Ramos (cell line): ENCODE measurements around the gene GPR135.
"Not testable (repeated sequence)": the region's sequence is repeated elsewhere in the genome, so short reads cannot be mapped to it uniquely, and the experiment has no call there.

ENCODE experiments used
- in situ Hi-C: fragments of 300-500 bp; cut with MboI; formaldehyde crosslinking; loops from one replicate; pipeline ENCODE4 v1.14.3; 2022; ENCODE audit warnings: low sequenced_read_pairs; ENCODE audit not compliant: unreplicated experiment

The GPR135 gene

DNA sequence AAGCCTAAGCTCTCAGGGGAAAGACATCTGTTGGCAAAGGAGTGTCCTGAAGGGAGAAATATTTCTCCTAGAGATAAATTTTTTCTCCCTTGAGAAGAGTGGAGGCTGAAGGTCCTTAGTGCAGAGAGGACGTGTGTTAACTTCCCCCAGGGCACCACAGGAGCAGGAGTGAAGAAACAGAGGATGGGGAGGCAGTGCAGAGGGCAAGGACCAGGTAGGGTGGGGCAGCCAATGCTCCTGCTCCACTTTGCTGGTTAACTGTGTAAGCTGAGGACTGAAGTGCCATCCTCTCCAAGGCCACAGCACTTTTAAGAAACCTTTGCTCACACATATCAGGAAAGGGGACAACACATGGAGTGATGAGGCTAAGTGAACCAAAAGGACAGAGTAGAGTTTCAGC is 15.0 kb upstream of the GPR135 start:
- in situ Hi-C loops, result loop anchor here (25.0 kb wide), 1 partner anchor 682 kb away; the partner anchor contains the start of gene DHRS7

DNA sequence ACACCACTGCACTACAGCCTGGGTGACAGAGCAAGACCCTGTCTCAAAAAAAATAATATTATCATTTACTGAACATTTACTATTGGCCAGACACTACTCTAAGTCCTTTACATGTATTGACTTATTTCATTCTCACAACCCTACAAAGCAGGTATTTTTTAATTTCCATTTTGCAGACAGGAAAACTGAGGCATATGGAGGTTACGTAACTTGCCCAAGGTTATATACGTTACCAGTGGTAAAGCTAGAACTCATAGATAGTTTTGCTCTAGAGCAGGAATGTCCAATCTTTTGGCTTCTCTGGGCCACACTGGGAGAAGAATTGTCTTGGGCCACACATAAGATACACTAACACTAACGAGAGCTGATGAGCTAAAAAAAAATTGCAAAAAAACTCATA is 13.4 kb upstream of the GPR135 start:
- in situ Hi-C loops, result loop anchor here (25.0 kb wide), 1 partner anchor 684 kb away; the partner anchor contains the start of gene DHRS7

DNA sequence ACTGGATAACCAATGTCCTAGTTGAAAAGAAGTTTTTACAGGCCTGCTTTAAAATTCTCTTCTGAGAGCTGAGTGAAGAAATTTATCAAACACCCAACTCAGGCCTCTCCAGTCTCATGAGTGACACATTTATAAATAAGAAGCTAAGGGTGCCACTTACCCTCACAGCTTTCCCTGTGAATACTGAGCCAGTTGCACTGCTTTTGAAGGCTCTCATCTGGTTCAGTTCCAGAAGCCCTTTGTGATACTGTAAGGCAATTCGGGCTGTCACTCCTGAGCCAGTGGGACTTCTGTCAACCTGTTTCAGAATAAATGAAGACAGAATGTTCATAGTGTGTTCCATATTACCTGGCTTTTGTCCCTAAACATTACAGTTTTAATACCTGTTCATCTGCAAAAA is 10.5 kb upstream of the GPR135 start:
- in situ Hi-C loops, result loop anchor here (25.0 kb wide), 1 partner anchor 687 kb away; the partner anchor contains the start of gene DHRS7

DNA sequence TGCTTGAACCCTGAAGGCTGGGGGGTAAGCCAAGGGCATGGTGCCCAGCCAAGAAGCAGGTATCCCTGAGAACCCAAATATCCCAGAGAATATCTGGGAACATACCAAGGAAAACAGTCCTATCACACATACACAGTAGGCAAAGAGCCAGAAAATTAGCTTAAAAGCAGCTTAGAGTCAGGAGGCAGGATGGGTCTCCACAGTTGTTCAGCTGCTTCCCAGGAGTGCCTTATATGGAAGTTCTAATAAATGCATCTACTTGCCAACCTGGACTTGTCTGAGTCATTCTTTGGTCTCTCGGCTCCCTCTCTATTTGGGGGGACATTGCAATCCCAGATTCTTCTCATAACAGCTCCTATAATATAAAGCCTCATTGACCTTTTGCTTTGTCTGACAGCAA is 9.0 kb upstream of the GPR135 start:
- in situ Hi-C loops, result no loop called here

DNA sequence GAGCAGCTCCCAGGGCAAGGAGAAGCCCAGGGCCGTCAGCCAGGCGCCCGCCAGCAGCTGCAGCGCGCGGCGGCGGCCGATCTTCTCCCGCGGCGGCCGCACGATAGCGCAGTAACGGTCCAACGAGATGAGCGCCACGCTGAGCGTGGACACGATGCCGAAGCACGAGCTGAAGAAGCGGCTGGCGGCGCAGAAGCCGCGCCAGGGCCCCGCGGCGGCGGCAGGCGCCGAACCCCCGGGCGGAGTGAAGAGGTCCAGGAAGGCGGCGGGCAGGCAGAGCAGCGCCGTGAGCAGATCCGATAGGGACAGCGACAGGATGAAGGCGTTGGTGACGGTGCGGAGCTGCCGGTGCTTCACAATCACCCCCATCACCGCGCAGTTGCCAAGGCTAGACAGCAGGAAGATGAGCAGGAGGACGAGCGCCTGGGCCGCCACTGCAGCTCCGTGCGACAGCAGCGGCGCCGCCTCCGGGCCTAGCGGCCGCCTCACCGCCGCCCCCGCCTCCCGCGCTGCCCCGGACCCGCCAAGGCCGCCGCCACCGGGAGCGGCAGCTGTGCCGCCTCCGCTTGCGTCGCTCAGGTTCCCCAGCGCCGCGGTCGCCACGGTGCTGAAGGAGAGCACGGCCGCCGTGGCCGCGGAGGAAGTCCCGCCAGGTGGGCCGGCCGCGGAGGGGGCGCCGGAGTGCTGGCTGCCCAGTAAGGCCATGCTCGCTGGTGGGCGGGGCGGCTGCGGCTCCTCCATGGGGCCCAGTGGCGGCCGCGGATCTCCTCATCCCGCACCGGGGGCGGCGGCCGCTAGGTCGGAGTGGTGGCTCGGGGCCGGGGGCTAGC is 479 bp downstream of the GPR135 start:
- in situ Hi-C loops, result no loop called here

DNA sequence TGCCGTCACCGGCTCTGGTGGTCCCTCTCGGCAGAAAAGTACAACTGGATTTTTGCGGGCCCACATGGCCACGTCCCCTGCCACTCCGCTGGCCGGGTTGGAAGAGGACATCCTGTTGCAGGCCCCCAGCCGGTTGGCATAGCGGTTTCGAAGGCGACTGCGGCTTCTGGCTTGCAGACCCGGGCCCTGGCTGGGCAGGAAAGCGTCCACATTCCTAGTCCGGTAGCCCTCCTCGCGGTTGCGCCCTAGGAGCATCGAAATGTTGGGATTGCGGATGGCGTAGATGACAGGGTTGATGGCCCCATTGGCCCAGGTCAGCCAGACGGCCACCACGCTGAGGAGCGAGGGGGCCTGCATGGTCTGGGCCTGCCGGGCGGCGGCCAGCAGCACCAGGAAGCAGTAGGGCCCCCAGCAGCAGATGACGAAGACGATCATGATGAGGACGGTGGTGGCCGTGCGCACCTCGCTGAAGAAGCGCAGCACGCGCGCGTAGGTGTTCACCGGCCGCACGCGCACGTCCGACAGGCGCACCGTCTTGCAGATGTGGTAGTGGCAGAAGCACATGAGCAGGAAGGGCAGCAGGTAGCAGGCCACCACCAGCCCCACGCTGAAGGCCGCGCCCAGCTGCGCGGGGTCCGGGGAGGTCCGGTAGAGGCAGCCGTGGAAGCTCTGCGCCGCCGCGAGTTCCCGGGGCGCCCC is 1.2 kb downstream of the GPR135 start:
- in situ Hi-C loops, result no loop called here

DNA sequence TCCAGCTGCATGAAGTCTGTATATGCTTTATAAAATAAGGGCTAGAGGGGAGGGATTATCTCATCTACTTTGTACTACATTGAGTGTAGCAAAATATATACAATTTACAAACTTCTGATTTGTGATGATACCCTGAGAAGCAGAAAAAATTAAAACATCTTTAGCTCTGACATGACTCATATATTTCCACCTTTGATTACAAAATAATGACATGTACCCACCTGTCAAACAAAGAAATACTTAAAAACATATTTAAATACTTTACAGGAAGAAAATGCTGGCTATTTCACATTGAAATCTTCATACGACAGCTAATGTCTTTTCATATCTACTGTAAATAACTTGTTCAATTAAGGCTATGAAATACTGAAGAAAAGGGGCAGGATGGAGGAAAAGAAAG is 3.3 kb downstream of the GPR135 start:
- in situ Hi-C loops, result no loop called here

DNA sequence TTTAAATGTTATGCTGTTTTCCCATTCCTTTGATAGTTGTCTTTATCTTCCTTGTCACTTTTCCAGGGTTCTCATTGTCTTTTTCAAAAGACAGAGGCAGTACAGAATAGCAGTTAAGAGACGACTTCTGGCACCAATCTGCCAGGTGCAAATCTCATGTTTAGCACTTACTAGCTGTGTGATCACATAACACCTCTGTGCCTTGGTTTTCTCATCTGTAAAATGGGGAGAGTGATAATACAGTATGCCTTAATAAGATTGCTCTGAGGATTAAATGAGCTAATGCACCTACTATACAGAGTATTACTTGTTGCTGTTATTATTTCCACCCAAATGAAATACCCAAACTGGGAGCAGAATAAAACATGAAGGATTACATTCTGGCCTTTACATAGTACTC is 4.8 kb downstream of the GPR135 start:
- in situ Hi-C loops, result no loop called here

DNA sequence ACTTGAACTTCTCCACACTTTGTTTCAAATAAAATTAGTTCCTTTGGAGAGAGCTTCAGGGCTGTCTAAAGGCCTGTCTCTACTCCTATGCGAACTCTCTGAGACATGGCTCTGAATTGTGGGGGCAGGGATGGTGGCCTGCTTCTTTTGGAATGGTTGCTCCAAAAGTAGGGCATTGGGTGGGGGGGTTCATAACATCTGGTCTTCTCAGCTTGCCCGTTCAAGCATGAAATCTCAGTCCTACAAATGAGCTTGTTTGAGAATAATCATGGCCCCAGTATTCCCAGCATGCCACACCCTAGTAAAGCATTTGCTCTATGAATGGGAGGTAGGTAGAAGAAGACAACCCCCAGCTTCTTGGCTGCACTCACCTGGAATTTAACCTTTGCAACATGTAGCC is 6.7 kb downstream of the GPR135 start:
- in situ Hi-C loops, result no loop called here

DNA sequence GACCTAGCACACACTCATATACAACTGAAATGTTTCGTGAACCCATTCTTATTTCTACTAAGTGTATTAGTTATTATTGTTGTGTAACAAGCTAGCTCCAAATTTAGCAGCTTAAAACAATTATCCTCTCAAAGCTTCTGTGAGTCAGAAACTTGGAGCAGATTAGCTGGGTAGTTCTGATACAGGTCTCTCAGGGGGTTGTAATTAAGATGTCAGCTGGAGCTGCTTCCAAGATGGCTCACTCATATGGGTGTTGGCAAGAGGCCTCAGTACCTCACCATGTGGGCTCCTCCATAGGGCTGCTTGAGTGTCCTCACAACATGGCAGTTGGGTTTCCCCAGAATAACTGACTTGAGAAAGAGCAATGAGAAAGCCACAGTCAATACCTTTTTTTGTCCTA is 9.8 kb downstream of the GPR135 start:
- in situ Hi-C loops, result no loop called here

DNA sequence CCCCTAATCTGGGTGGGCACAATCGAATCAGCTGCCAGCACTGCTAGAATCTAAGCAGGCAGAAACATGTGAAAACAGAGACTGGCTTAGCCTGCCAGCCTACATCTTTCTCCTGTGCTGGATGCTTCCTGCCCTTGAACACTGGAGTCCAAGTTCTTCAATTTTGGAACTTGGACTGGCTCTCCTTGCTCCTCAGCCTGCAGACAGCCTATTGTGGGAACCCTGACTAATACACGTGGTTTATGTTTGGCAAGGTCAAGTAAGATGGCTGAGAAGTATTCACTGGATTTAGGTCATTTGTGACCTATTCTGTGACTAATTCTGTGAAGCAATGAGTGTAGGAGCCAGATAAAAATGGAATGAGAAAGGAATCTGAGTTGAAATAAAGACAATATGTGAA is 11.0 kb downstream of the GPR135 start:
- in situ Hi-C loops, result no loop called here

DNA sequence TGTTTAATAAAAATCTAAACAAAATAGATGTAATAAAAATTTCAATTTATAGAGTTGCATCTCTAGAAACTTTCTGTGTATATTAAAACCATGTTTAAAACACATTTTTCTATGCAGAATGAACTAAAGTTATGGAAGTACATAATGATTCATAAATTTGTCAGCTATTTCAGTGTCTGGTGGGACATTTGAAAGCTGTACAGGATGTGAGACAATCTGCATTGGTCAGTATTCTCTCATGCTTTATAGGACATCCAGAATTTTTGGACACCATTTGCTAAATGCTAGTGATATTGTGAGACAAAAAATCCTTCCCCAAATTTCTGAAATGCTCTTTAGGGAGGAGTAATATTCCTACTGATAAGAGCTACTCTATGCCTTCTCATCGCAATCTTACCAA is 13.3 kb downstream of the GPR135 start:
- in situ Hi-C loops, result no loop called here

DNA sequence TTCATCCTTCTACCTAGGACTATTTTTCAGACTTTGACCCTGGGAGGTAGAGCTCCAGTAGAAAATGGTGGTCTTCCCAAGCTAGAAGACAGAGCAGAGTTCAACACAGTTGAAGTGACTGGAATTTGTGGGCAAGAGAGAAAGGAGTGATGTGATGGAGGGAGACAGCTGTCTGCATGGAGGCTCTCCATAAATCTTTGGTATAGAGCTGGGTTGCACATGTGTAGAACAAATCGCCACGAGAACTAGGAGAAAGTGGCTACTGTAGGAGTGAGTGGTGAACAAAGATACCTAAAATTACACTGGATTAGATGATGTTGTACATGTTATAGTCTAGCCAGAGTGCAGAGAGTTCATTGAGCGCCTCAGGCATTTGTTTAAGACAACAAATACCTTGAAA is 14.5 kb downstream of the GPR135 start:
- in situ Hi-C loops, result no loop called here

DNA sequence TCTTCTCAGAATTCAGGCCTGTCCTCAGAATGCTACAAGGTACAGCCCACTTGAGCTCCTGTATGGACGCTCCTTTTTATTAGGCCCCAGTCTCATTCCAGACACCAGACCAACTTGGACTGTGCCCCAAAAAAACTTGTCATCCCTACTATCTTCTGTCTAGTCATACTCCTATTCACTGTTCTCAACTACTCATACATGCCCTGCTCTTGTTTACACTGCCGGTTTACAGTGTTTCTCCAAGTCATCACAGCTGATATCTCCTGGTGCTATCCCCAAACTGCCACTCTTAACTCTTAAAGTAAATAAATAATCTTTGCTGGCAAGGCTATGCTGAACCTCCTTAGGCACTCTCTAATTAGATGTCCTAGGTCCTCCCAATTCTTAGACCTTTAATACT is 16.5 kb downstream of the GPR135 start:
- in situ Hi-C loops, result not testable (repeated sequence)

DNA sequence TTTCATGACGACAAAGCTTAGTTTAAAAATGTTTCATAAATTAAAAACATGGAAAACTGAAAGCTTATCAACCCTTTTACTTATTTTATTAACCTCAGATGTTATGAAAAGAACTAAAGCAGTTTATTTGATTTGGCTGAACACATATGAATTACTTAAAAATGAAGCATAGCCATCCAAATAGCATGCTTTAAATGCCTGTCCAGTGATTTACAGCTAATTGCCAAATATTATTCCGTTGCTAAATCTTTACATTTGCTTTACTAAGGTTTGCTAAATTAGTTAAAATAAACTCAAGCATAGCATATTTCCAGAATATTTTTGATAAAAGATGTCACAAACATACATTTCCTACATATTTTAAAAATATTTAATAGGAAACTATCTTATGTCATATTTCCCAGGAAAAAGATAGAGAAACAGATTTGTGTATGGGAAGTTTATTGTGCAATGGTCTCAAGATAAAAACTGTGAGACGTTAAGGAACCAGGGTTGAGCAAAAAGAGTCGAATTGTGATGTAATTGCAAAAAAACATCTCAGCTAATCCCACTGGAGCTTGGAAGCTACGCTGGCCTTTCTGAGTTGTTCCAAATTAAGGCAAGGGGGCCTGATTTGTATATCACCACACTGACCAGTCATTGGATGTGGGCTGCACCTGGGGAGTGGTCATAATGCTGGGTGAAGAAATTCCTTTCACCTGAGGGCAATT is 25.8 kb downstream of the GPR135 start:
- in situ Hi-C loops, result no loop called here

DNA sequence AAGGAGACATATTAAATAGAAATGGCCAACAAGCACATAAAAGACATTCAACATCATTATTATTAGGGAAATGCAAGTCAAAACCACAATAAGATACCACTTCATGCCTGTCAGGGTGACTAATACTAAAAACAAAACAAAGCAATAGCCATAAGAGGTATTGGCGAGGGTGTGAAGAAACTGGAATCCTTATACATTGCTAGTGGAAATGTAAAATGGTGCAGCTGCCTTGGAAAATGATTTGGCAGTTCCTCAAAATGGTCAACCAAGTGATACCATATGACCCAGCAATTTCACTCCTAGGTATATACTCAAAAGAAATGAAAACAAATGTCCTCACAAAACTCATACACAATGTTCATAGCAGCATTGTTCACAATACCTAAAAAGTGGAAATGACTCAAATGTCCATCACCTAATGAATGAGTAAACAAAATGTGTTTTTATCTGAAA is 27.0 kb downstream of the GPR135 start:
- in situ Hi-C loops, result no loop called here

DNA sequence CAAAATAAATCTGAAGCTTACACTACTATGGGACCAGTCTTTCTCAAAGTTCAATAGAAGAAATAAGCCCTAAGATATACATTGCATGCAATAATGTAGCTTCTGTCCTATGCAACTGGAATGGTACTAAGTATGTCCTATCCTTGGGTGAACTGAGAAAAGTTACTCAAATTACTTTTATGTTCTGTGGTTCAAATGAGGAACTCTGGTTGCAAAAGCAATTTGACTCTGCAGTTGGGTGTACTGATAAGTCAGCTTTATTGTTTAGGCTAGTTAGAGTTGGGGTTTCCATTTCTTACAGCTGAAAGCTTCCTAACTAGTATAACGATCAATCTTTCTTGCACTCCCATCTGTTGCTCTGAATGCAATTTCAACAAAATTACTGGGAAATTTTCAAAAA is 29.2 kb downstream of the GPR135 start:
- in situ Hi-C loops, result no loop called here

DNA sequence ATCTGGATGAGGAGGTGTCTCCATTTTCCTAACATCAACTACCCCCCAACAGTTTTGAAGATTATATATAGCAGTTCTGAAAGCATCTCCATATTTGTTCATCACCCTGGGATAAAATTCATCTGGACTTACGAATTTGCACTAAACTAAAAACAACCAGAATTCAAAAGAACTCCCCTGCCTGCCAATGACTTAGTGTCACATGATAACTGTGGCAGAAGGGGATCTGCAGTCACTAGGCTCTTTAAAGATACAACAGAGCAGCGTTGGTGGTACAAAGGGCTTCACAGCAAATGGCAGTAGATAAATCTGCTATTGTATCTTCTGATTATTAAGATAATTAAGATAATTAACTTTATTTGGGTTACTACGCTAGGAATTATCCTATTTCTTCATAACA is 30.1 kb downstream of the GPR135 start:
- in situ Hi-C loops, result no loop called here

DNA sequence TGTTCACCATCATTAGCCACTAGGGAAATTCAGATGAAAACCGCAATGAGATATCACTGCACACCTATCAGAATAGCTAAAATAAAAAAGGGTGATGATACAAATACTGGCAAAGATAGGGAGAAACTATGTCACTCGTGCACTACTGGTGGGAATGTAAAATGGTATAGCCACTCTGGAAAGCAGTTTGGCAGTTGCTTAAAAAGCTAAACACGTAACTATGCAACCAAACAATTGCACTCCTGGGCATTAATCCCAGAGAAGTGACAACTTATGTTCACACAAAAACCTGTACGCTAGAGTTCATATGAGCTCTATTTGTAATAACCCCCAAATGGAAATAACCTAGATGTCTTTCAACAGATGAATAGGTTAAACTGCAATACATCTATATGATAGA is 35.4 kb downstream of the GPR135 start:
- in situ Hi-C loops, result no loop called here

DNA sequence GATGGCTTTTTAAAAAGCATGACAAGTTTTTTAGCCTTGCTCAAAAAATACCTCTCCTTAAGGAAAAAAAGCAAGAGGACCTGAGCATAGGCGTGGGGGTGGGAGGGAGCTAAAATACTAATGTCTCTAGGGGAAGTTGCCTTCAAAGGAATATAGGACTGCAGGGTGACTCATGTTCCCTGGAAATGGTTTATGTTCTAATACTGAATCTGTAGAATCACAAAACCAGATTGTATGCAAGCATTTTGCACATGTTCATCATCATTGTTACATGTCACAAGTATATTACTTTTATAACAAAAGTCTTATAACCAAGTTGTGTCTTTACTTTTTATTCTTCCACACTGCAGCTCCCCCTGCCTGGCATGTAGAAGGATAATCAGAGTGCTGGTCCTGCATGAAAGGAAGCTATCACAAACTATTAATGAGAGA is 36.6 kb downstream of the GPR135 start:
- in situ Hi-C loops, result no loop called here
